IMR-90 (cell line): ENCODE measurements around the gene CHD6. TPM values are rescaled to one million over a fixed set of nuclear protein-coding genes. Genes with fewer than 3 reads are reported as not detected.

Source experiments
- ATAC-seq: fragments of 200-7000 bp; cut with Tn5 transposase; 2 replicates; pipeline ENCODE4 v1.9.1; 2020; ENCODE audit warnings: low read depth, mild to moderate bottlenecking, moderate library complexity
- BruUV-seq: library from RNA; stranded (reverse); fragments of 400-500 nt; replicated peaks from 2 replicates; lab custom pipeline; 2021; lab: Mats Ljungman, UMichigan
- CTCF ChIA-PET: fragments of 300-600 bp; formaldehyde crosslinking; extraction: SDS; loops from one replicate; lab custom pipeline; 2021; ENCODE audit warnings: antibody characterized with exemption; lab: Yijun Ruan, JAX
- POLR2A ChIA-PET: fragments of 300-600 bp; sonication (Branson Sonifier 250); formaldehyde crosslinking; loops from one replicate; lab custom pipeline; 2022; ENCODE audit warnings: antibody characterized with exemption; ENCODE audit not compliant: unreplicated experiment; lab: Charles Lee
- DNase-seq: peaks from one replicate; pipeline ENCODE4 v3.0.0; 2013
- H2AFZ ChIP-seq: replicated peaks from 2 replicates; pipeline ENCODE3; 2013; ENCODE audit warnings: low read length, mild to moderate bottlenecking; ENCODE audit not compliant: poor library complexity
- H2AK5ac ChIP-seq: 2 replicates; pipeline ENCODE4 v1.6.1; 2013; ENCODE audit warnings: low read depth, low read length, inconsistent platforms
- H2AK9ac ChIP-seq: replicated peaks from 2 replicates; pipeline ENCODE3; 2013; ENCODE audit warnings: mild to moderate bottlenecking, low read depth, low read length, moderate library complexity; ENCODE audit not compliant: poor library complexity
- H2BK120ac ChIP-seq: 2 replicates; pipeline ENCODE4 v1.6.1; 2013; ENCODE audit warnings: low read depth, low read length, inconsistent platforms
- H2BK15ac ChIP-seq: 3 replicates; pipeline ENCODE4 v1.6.1; 2013; ENCODE audit warnings: low read depth, low read length, inconsistent platforms
- H2BK20ac ChIP-seq: 2 replicates; pipeline ENCODE4 v1.6.1; 2013; ENCODE audit warnings: low read depth, mild to moderate bottlenecking, inconsistent platforms, low read length, moderate library complexity
- H2BK5ac ChIP-seq: 2 replicates; pipeline ENCODE4 v1.6.1; 2013; ENCODE audit warnings: mild to moderate bottlenecking, low read depth, low read length, inconsistent platforms; ENCODE audit not compliant: poor library complexity, severe bottlenecking
- H3K14ac ChIP-seq: replicated peaks from 2 replicates; pipeline ENCODE4 v1.6.1; 2013; ENCODE audit warnings: low read depth, low read length, inconsistent platforms
- H3K18ac ChIP-seq: 2 replicates; pipeline ENCODE4 v1.6.1; 2013; ENCODE audit warnings: low read depth, low read length, control low read depth
- H3K23ac ChIP-seq: 2 replicates; pipeline ENCODE4 v1.6.1; 2013; ENCODE audit warnings: low read depth, low read length, inconsistent platforms
- H3K27ac ChIP-seq: 2 replicates; pipeline ENCODE4 v1.5.1; 2013; ENCODE audit warnings: mild to moderate bottlenecking, control low read depth, low read length; ENCODE audit not compliant: insufficient read depth
- H3K27me3 ChIP-seq: 2 replicates; pipeline ENCODE4 v1.6.1; 2013; ENCODE audit warnings: low read length; ENCODE audit not compliant: control insufficient read depth, insufficient read depth
- H3K36me3 ChIP-seq: 2 replicates; pipeline ENCODE4 v1.6.1; 2013; ENCODE audit warnings: low read length, mixed read lengths; ENCODE audit not compliant: control insufficient read depth, insufficient read depth
- H3K4ac ChIP-seq: 2 replicates; pipeline ENCODE4 v1.6.1; 2013; ENCODE audit warnings: low read depth, low read length, inconsistent platforms
- H3K4me1 ChIP-seq: 2 replicates; pipeline ENCODE4 v1.6.1; 2013; ENCODE audit warnings: low read length, mixed read lengths; ENCODE audit not compliant: control insufficient read depth, insufficient read depth
- H3K4me2 ChIP-seq: 2 replicates; pipeline ENCODE4 v1.6.1; 2013; ENCODE audit warnings: low read depth, mild to moderate bottlenecking, control low read depth, low read length, moderate library complexity
- H3K4me3 ChIP-seq: 2 replicates; pipeline ENCODE4 v1.5.1; 2013; ENCODE audit warnings: low read depth, mild to moderate bottlenecking, control low read depth, low read length, moderate library complexity; ENCODE audit not compliant: insufficient read depth
- H3K56ac ChIP-seq: 2 replicates; pipeline ENCODE4 v1.6.1; 2013; ENCODE audit warnings: low read length, inconsistent platforms; ENCODE audit not compliant: insufficient read depth; ENCODE audit errors: extremely low read depth
- H3K79me1 ChIP-seq, 2 experiments: 2 replicates each; pipeline ENCODE4 v1.6.1; 2013; ENCODE audit warnings: low read length in 2 of 2, inconsistent platforms in 1 of 2, low read depth in 1 of 2
- H3K9ac ChIP-seq: 2 replicates; pipeline ENCODE4 v1.6.1; 2013; ENCODE audit warnings: low read depth, low read length, control low read depth
- H3K9me1 ChIP-seq: 2 replicates; pipeline ENCODE4 v1.6.1; 2013; ENCODE audit warnings: low read length, inconsistent platforms; ENCODE audit not compliant: insufficient read depth
- H3K9me3 ChIP-seq: 2 replicates; pipeline ENCODE4 v1.6.1; 2013; ENCODE audit warnings: low read length; ENCODE audit not compliant: control insufficient read depth, insufficient read depth
- H4K20me1 ChIP-seq: 2 replicates; pipeline ENCODE4 v1.6.1; 2013; ENCODE audit warnings: low read length, inconsistent platforms; ENCODE audit not compliant: insufficient read depth
- H4K5ac ChIP-seq: 2 replicates; pipeline ENCODE4 v1.6.1; 2013; ENCODE audit warnings: mild to moderate bottlenecking, low read depth, low read length, control low read depth
- H4K8ac ChIP-seq, 2 experiments: 2 replicates each; pipeline ENCODE4 v1.6.1; 2013; ENCODE audit warnings: low read depth in 2 of 2, low read length in 2 of 2, control low read depth in 1 of 2, inconsistent platforms in 1 of 2
- H4K91ac ChIP-seq: 2 replicates; pipeline ENCODE4 v1.6.1; 2013; ENCODE audit warnings: low read depth, low read length, inconsistent platforms; ENCODE audit not compliant: insufficient read depth
- CEBPB ChIP-seq: IDR thresholded peaks from 2 replicates; pipeline ENCODE4 v1.6.1; 2012; ENCODE audit warnings: low read depth, low read length, improper control_type of control experiment
- POLR2A ChIP-seq: IDR thresholded peaks from 2 replicates; pipeline ENCODE4 v1.6.1; 2012; ENCODE audit warnings: mild to moderate bottlenecking, low read depth, low read length
- WGBS, 2 experiments: methylation state at CpG; one replicate each; pipeline versions ENCODE4 v1.1.5 to v1.1.7; 2013; ENCODE audit warnings: missing lambda C conversion rate in 2 of 2; ENCODE audit not compliant: insufficient read length in 1 of 2; ENCODE audit errors: extremely low coverage in 2 of 2; 5-methylcytosine and 5-hydroxymethylcytosine counted together
- dilution Hi-C: fragments of 300-500 bp; cut with HindIII; formaldehyde crosslinking; loops from one replicate; pipeline ENCODE4 v1.14.3; 2018; ENCODE audit warnings: low sequenced_read_pairs; ENCODE audit not compliant: unreplicated experiment
- in situ Hi-C: fragments of 300-500 bp; cut with MboI; formaldehyde crosslinking; loops from 3 replicates; pipeline ENCODE4 v1.14.3; 2019; ENCODE audit warnings: low sequenced_read_pairs, inconsistent platforms, mixed read lengths
- intact Hi-C: fragments of 100-400 bp; cut with micrococcal nuclease; formaldehyde crosslinking; loops from 2 replicates; pipeline ENCODE4 v1.10.0; 2022
- polyA plus RNA-seq, 3 experiments: library from polyadenylated mRNA; depleted of rRNA; stranded (reverse); fragments of >200 nt; gene quantifications; 2 replicates each; pipeline ENCODE4 v1.2.3, GENCODE V29; 2012; ENCODE audit warnings: low replicate concordance in 1 of 3
- total RNA-seq: library from RNA; depleted of rRNA; stranded (reverse); fragments of >200 nt; gene quantifications from 2 replicates; pipeline ENCODE4 v1.2.3, GENCODE V29; 2012

Gene CHD6
- total and polyA plus RNA-seq, 2 of the 4 experiments (the other 2 are of a cell fraction): 8.8 to 26.7 TPM

DNA sequence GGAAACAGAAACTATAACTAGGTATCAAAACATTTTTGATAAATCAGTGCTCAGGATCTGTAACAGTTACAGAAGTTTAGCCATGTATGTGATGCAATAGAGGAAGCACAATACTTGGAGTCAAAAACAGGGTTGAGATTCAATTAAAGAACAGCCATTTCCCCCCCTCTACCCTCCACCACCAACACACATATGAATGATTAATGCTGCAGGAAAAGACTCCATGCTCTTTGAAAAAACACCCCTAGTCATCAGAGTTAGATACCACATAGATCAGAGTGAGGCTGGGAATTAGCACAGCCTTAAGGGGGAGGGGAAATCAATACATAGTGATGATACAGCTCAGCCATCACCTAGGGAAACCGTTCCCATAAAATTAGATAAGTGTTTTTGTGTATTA lies 142.7 kb downstream of the CHD6 start:
- H4K5ac ChIP-seq: no peak overlapping the region; the same call in 1 of the 2 replicates
- no peak overlapping the region for H3K23ac ChIP-seq
- ChIA-PET CTCF (no interaction called here), POLR2A (no interaction called here)
- H3K27me3 ChIP-seq: no peaks in the 10 kb centered on the region
- peak overlapping the region; percentile 68 for H3K18ac ChIP-seq
- H3K4me2 ChIP-seq: no peak overlapping the region
- ATAC-seq (peak; percentile 28), DNase-seq (no peak)
- H4K8ac ChIP-seq: 0 out of 4 replicates have a peak overlapping the region, but pooled peaks of 1 of the 2 experiments have one; percentile 17
- no peak overlapping the region for H3K14ac ChIP-seq
- peaks cover 4% of the 10 kb centered on the region for H3K9me1 ChIP-seq
- H3K9ac ChIP-seq: no peak overlapping the region
- no peak overlapping the region for H3K4ac ChIP-seq
- H2BK20ac ChIP-seq: no peak overlapping the region
- in situ Hi-C loops (no loop called here), dilution Hi-C loops (no loop called here), intact Hi-C loops (no loop called here)
- H3K4me3 ChIP-seq: no peak overlapping the region
- H3K4me1 ChIP-seq: peaks cover 14% of the 10 kb centered on the region
- H4K91ac ChIP-seq: no peak overlapping the region
- no peak overlapping the region for H3K27ac ChIP-seq
- no peak overlapping the region for H2AFZ ChIP-seq
- peaks cover 3 to 23% of the 10 kb centered on the region in 2 experiments; a peak in 2 of 4 replicates for H3K79me1 ChIP-seq
- H4K20me1 ChIP-seq: no peaks in the 10 kb centered on the region
- no peak overlapping the region; the same call in 2 of the 3 replicates for H2BK15ac ChIP-seq
- WGBS, 2 experiments: no CpG with 5 or more reads among the region's 1 CpG
- H2AK5ac ChIP-seq: no peak overlapping the region
- H2AK9ac ChIP-seq: no peak overlapping the region
- H2BK5ac ChIP-seq: peak overlapping the region; percentile 4
- no peak overlapping the region for H2BK120ac ChIP-seq
- no peak overlapping the region for H3K56ac ChIP-seq
- no peaks in the 10 kb centered on the region for H3K9me3 ChIP-seq
- H3K36me3 ChIP-seq: peaks cover 10% of the 10 kb centered on the region
- no TSS peak for BruUV-seq
- no peak for TF ChIP-seq POLR2A
- TF ChIP-seq CEBPB: peak; percentile 77
